ENCODE data around the gene BANK1.
"Not testable (repeated sequence)": the region's sequence is repeated elsewhere in the genome, so short reads cannot be mapped to it uniquely, and the experiment has no call there.

Gene BANK1

GRCh38 chr4:101870874-101871273 lies 80.3 kb downstream of the BANK1 start:
- TF ChIP-seq CTCF (IDR thresholded peaks at IDR 0.05; ENCODE audit: control extremely low read depth, extremely low read depth, low read depth, missing control alignments) = no peak
- DNase-seq (ENCODE audit: extremely low spot score) = no peak
- CTCF ChIA-PET = interaction anchor here (0.9 to 1.6 kb wide), 5 partner anchors 11 to 64 kb away, joined by 3 to 5 read pairs (median 3); no protein-coding TSS in a partner anchor
- POLR2A ChIA-PET = interaction anchor here (1.3 kb wide), 1 partner anchor 40 kb away, joined by 3 read pairs; no protein-coding TSS in a partner anchor

GRCh38 chr4:101871962-101872676 lies 81.6 kb downstream of the BANK1 start:
- CTCF ChIA-PET = interaction anchor here (0.9 to 1.6 kb wide), 3 partner anchors 15 to 65 kb away, joined by 3 to 5 read pairs (median 4); no protein-coding TSS in a partner anchor
- POLR2A ChIA-PET = interaction anchor here (1.3 kb wide), 1 partner anchor 41 kb away, joined by 3 read pairs; no protein-coding TSS in a partner anchor
- no peak for TF ChIP-seq CTCF (IDR thresholded peaks at IDR 0.05; ENCODE audit: control extremely low read depth, extremely low read depth, low read depth, missing control alignments)
- DNase-seq (ENCODE audit: extremely low spot score) = no peak

GRCh38 chr4:101885574-101885973 lies 95.0 kb downstream of the BANK1 start:
- ChIA-PET POLR2A (no interaction called here), CTCF (no interaction called here)
- DNase-seq (ENCODE audit: extremely low spot score) = no peak
- no peak for TF ChIP-seq CTCF (IDR thresholded peaks at IDR 0.05; ENCODE audit: control extremely low read depth, extremely low read depth, low read depth, missing control alignments)

- DNase-seq (ENCODE audit: extremely low spot score) = no peak
- ChIA-PET CTCF (no interaction called here), POLR2A (no interaction called here)
- TF ChIP-seq CTCF (IDR thresholded peaks at IDR 0.05; ENCODE audit: control extremely low read depth, extremely low read depth, low read depth, missing control alignments) = no peak
Observed at GRCh38 chr4:101886826-101887225, 96.3 kb downstream of the BANK1 start.

- no peak for DNase-seq (ENCODE audit: extremely low spot score)
- ChIA-PET POLR2A (no interaction called here), CTCF (interaction anchor here (1.2 kb wide), 2 partner anchors 15 to 41 kb away, joined by 3 to 4 read pairs; no protein-coding TSS in a partner anchor)
- no peak for TF ChIP-seq CTCF (IDR thresholded peaks at IDR 0.05; ENCODE audit: control extremely low read depth, extremely low read depth, low read depth, missing control alignments)
Observed at GRCh38 chr4:101888472-101888871, 97.9 kb downstream of the BANK1 start.

- POLR2A ChIA-PET = not testable (repeated sequence)
- CTCF ChIA-PET = interaction anchor here (1.5 kb wide), 1 partner anchor 8 kb away, joined by 4 read pairs; no protein-coding TSS in a partner anchor
Observed at GRCh38 chr4:101905527-101905926, 115.0 kb downstream of the BANK1 start.

GRCh38 chr4:101910786-101911373 lies 120.3 kb downstream of the BANK1 start:
- CTCF ChIA-PET = interaction anchor here (1.1 kb wide), 1 partner anchor 32 kb away, joined by 3 read pairs; no protein-coding TSS in a partner anchor

More at GRCh38 chr4:101905527-101905926, 115.0 kb downstream of the BANK1 start:
- not testable (repeated sequence) for DNase-seq (ENCODE audit: extremely low spot score)

More at GRCh38 chr4:101910786-101911373, 120.3 kb downstream of the BANK1 start:
- POLR2A ChIA-PET = no interaction called here
- no peak for DNase-seq (ENCODE audit: extremely low spot score)
- no peak for TF ChIP-seq CTCF (IDR thresholded peaks at IDR 0.05; ENCODE audit: control extremely low read depth, extremely low read depth, low read depth, missing control alignments)
